SK-N-SH (cell line): ENCODE measurements around the gene OBSL1. TPM values are rescaled to one million over a fixed set of nuclear protein-coding genes. Genes with fewer than 3 reads are reported as not detected.
A peak's percentile ranks its signal among the peaks of the same experiment; 100 is the strongest.

Experiments
- CTCF ChIA-PET: fragments of 300-600, 350-600 bp; formaldehyde crosslinking; extraction: SDS; loops from one replicate; lab custom pipeline; 2021; lab: Yijun Ruan, JAX
- POLR2A ChIA-PET: fragments of 350-600 bp; sonication (Branson Sonifier 250); formaldehyde crosslinking; extraction: SDS; loops from one replicate; lab custom pipeline; 2020; ENCODE audit warnings: antibody characterized with exemption, inconsistent platforms; lab: Yijun Ruan, JAX
- DNase-seq: peaks from one replicate; pipeline ENCODE4 v3.0.0; 2012
- H2AFZ ChIP-seq: fragments of 200-600 bp; sonication (generic); 2 replicates; pipeline ENCODE4 v1.8.1; 2016; ENCODE audit warnings: antibody characterized with exemption, mild to moderate bottlenecking, low read depth
- H3F3A ChIP-seq: fragments of 200-600 bp; sonication (generic); replicated peaks from 2 replicates; pipeline ENCODE3; 2016; ENCODE audit warnings: antibody characterized with exemption, mild to moderate bottlenecking; ENCODE audit not compliant: insufficient read depth
- H3K27ac ChIP-seq, 2 experiments: fragments of 200-500 bp in 1 of 2; fragments of 200-600 bp in 1 of 2; sonication (Bioruptor generic) in 1 of 2; sonication (generic), shearing (Covaris generic) in 1 of 2; 2 replicates each; pipeline versions ENCODE4 v1.5.1 to v1.6.1; 2014 to 2016; ENCODE audit warnings: low read depth in 2 of 2, inconsistent platforms in 1 of 2, low read length in 1 of 2, mild to moderate bottlenecking in 1 of 2, mixed read lengths in 1 of 2
- H3K27me3 ChIP-seq: fragments of 200-600 bp; sonication (generic), shearing (Covaris generic); 2 replicates; pipeline ENCODE4 v1.6.1; 2016; ENCODE audit warnings: mixed run types; ENCODE audit not compliant: insufficient read depth
- H3K36me3 ChIP-seq, 2 experiments: fragments of 200-500 bp in 1 of 2; fragments of 200-600 bp in 1 of 2; sonication (Bioruptor generic) in 1 of 2; sonication (generic) in 1 of 2; replicated peaks in 1 of 2; 2 replicates each; pipeline versions ENCODE3 to v1.5.1; 2014 to 2016; ENCODE audit warnings: low read length in 1 of 2, mild to moderate bottlenecking in 1 of 2; ENCODE audit not compliant: insufficient read depth in 2 of 2, control insufficient read depth in 1 of 2
- H3K4me1 ChIP-seq, 2 experiments: fragments of 200-500 bp in 1 of 2; fragments of 200-600 bp in 1 of 2; sonication (Bioruptor generic) in 1 of 2; sonication (generic), shearing (Covaris generic) in 1 of 2; 2 replicates each; pipeline versions ENCODE4 v1.5.1 to v1.6.1; 2014 to 2016; ENCODE audit warnings: low read depth in 1 of 2, low read length in 1 of 2, mixed run types in 1 of 2; ENCODE audit not compliant: insufficient read depth in 2 of 2, control insufficient read depth in 1 of 2
- H3K4me2 ChIP-seq: fragments of 200-600 bp; sonication (generic), shearing (Covaris generic); 2 replicates; pipeline ENCODE4 v1.6.1; 2017; ENCODE audit warnings: mixed run types
- H3K4me3 ChIP-seq, 2 experiments: fragments of 200-500 bp in 1 of 2; fragments of 200-600 bp in 1 of 2; sonication (Bioruptor generic) in 1 of 2; sonication (generic), shearing (Covaris generic) in 1 of 2; 2 replicates each; pipeline versions ENCODE4 v1.5.1 to v1.8.1; 2014 to 2016; ENCODE audit warnings: low read depth in 2 of 2, inconsistent platforms in 1 of 2, low read length in 1 of 2, mild to moderate bottlenecking in 1 of 2, mixed read lengths in 1 of 2, moderate library complexity in 1 of 2
- H3K79me2 ChIP-seq: fragments of 200-600 bp; sonication (generic); 2 replicates; pipeline ENCODE4 v1.8.1; 2017; ENCODE audit warnings: mild to moderate bottlenecking; ENCODE audit not compliant: insufficient read depth
- H3K9ac ChIP-seq: fragments of 200-600 bp; sonication (generic); 2 replicates; pipeline ENCODE4 v1.6.1; 2017; ENCODE audit warnings: mixed run types
- H3K9me2 ChIP-seq: fragments of 200-600 bp; sonication (generic); 2 replicates; pipeline ENCODE4 v1.6.1; 2017; ENCODE audit warnings: mixed run types
- H3K9me3 ChIP-seq: fragments of 200-600 bp; sonication (generic); 2 replicates; pipeline ENCODE4 v1.6.1; 2017; ENCODE audit warnings: mixed run types, mild to moderate bottlenecking, moderate library complexity
- H4K20me1 ChIP-seq: fragments of 200-600 bp; sonication (generic); 2 replicates; pipeline ENCODE4 v1.6.1; 2017; ENCODE audit warnings: mild to moderate bottlenecking, mixed run types; ENCODE audit not compliant: insufficient read depth
- CHD2 ChIP-seq: fragments of 150-350 bp; IDR thresholded peaks from 2 replicates; pipeline ENCODE4 v1.6.1; 2018; ENCODE audit warnings: low read length; ENCODE audit not compliant: partially characterized antibody
- EP300 ChIP-seq, 2 experiments: IDR thresholded peaks; 2 replicates each; pipeline versions ENCODE4 v1.4.0 to v1.6.1; 2012; ENCODE audit warnings: borderline replicate concordance in 1 of 2, low read depth in 1 of 2, low read length in 1 of 2
- EZH2phosphoT487 ChIP-seq: fragments of 200-600 bp; sonication (generic); IDR thresholded peaks from 2 replicates; pipeline ENCODE4 v1.6.1; 2017; ENCODE audit warnings: low read depth, mixed run types, mild to moderate bottlenecking, antibody characterized with exemption, moderate library complexity, borderline replicate concordance
- FOXJ3 ChIP-seq: sonication (generic); formaldehyde crosslinking; IDR thresholded peaks from 2 replicates; pipeline ENCODE4 v1.5.1; 2020; ENCODE audit warnings: mild to moderate bottlenecking, missing genetic modification reagents
- FOXM1 ChIP-seq: IDR thresholded peaks from 2 replicates; pipeline ENCODE4 v1.4.0; 2012; ENCODE audit warnings: low read depth, mild to moderate bottlenecking
- GABPA ChIP-seq: IDR thresholded peaks from 2 replicates; pipeline ENCODE4 v1.4.0; 2012; ENCODE audit warnings: low read depth, mild to moderate bottlenecking
- JUND ChIP-seq: IDR thresholded peaks from 2 replicates; pipeline ENCODE4 v1.4.0; 2012
- NFIC ChIP-seq: IDR thresholded peaks from 2 replicates; pipeline ENCODE4 v1.4.0; 2012; ENCODE audit warnings: borderline replicate concordance
- POLR2AphosphoS5 ChIP-seq: IDR thresholded peaks from 2 replicates; pipeline ENCODE4 v1.6.1; 2012; ENCODE audit warnings: low read depth, low read length
- RAD21 ChIP-seq: IDR thresholded peaks from 2 replicates; pipeline ENCODE4 v1.6.1; 2012; ENCODE audit warnings: mild to moderate bottlenecking, low read length
- RCOR1 ChIP-seq: fragments of 150-350 bp; IDR thresholded peaks from 2 replicates; pipeline ENCODE4 v1.6.1; 2017; ENCODE audit warnings: antibody characterized with exemption, low read length
- RXRA ChIP-seq: IDR thresholded peaks from 2 replicates; pipeline ENCODE4 v1.4.0; 2012; ENCODE audit warnings: low read depth, mild to moderate bottlenecking, borderline replicate concordance
- SIN3A ChIP-seq: IDR thresholded peaks from 2 replicates; pipeline ENCODE4 v1.6.1; 2012; ENCODE audit warnings: low read depth, mild to moderate bottlenecking, low read length, moderate library complexity, borderline replicate concordance
- SMC3 ChIP-seq: IDR thresholded peaks from 2 replicates; pipeline ENCODE4 v1.6.1; 2012; ENCODE audit warnings: low read depth, low read length, improper control_type of control experiment
- TCF12 ChIP-seq: IDR thresholded peaks from 2 replicates; pipeline ENCODE4 v1.4.0; 2012
- TEAD4 ChIP-seq: IDR thresholded peaks from 2 replicates; pipeline ENCODE4 v1.4.0; 2012; ENCODE audit warnings: mild to moderate bottlenecking, borderline replicate concordance; ENCODE audit not compliant: insufficient read depth
- WGBS: methylation state at CpG from one replicate; pipeline ENCODE4 v1.1.6; 2017; ENCODE audit warnings: low lambda C conversion rate; 5-methylcytosine and 5-hydroxymethylcytosine counted together
- polyA plus RNA-seq, 3 experiments: library from polyadenylated mRNA; depleted of rRNA; stranded (reverse); fragments of >200 nt; gene quantifications; 2 replicates each; pipeline ENCODE4 v1.2.3, GENCODE V29; 2012
- TF ChIP-seq, protein P1 (sequence below): IDR thresholded peaks from 2 replicates; pipeline ENCODE4; 2012
- TF ChIP-seq, protein P2 (sequence below): IDR thresholded peaks from 2 replicates; pipeline ENCODE4 v1.6.1; 2012; ENCODE audit warnings: mild to moderate bottlenecking, low read depth, low read length, moderate library complexity
- TF ChIP-seq, protein P3 (sequence below): fragments of 150-350 bp; IDR thresholded peaks from 2 replicates; pipeline ENCODE4 v1.6.1; 2016; ENCODE audit warnings: mild to moderate bottlenecking, low read depth, low read length
- TF ChIP-seq, protein P4 (sequence below): fragments of 200-600 bp; sonication (generic); IDR thresholded peaks from 2 replicates; pipeline ENCODE4 v1.6.1; 2017; ENCODE audit warnings: antibody characterized with exemption, mild to moderate bottlenecking, moderate library complexity
- TF ChIP-seq, protein P5 (sequence below): fragments of 150-350 bp; IDR thresholded peaks from 2 replicates; pipeline ENCODE4 v1.6.1; 2017; ENCODE audit warnings: antibody characterized with exemption, low read length, low read depth, borderline replicate concordance
- TF ChIP-seq, protein P6 (sequence below): IDR thresholded peaks from 2 replicates; pipeline ENCODE4 v1.4.0; 2012; ENCODE audit warnings: low read depth, borderline replicate concordance

Gene OBSL1
- polyA plus RNA-seq, 1 of the 3 experiments (the other 2 are of a cell fraction), result 93.0 TPM

DNA sequence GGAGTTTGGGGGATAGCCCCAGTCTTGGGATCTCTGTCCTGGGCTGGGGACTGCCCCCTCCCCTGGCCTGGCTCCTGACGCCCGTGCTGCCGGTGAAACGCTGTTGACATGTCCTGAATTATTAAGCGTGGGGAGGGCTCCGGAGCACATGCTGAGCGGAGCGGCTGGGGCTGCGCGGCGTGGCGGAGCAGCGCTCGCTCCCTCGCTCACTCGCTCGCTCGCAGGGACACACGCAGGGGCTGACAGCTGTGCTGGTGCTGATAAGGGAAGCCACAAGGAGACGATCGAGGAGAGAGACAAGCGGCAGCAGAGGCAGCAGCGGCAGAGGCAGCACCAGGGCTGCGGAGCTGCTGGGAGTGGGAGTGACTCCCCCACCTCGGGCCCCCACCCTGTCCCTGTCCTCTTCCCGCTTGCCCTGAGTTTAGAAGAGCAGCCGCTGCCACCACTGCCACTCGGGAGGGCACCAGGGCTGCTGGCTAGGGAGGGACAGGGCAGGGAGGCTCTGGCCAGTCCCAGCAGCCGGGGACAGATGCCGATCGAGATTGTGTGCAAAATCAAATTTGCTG, 57.1 kb downstream of the OBSL1 start, which contains the start of gene ASIC4:
Gene ASIC4, plus strand, starts transcription at position 287 of the 566 bp plus-strand sequence. Its CDS starts 243 bp downstream, at position 530.
- H3K27me3 ChIP-seq, result peaks cover 33% of the 10 kb centered on the region
- POLR2A ChIA-PET, result interaction anchor here (1.0 to 13.5 kb wide), 5 partner anchors 12 to 53 kb away, joined by 3 to 210 read pairs (median 5); partner anchors contain the start of gene GMPPA
- TF ChIP-seq EZH2phosphoT487, result no peak
- no peak for TF ChIP-seq TEAD4
- TF ChIP-seq, protein P1, sequence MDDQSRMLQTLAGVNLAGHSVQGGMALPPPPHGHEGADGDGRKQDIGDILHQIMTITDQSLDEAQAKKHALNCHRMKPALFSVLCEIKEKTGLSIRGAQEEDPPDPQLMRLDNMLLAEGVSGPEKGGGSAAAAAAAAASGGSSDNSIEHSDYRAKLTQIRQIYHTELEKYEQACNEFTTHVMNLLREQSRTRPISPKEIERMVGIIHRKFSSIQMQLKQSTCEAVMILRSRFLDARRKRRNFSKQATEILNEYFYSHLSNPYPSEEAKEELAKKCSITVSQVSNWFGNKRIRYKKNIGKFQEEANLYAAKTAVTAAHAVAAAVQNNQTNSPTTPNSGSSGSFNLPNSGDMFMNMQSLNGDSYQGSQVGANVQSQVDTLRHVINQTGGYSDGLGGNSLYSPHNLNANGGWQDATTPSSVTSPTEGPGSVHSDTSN, result no peak
- TF ChIP-seq TCF12, result no peak
- TF ChIP-seq RAD21, result 0 out of 2 replicates have a peak, but pooled peaks have one; percentile 10
- TF ChIP-seq SIN3A, result no peak
- TF ChIP-seq, protein P2, sequence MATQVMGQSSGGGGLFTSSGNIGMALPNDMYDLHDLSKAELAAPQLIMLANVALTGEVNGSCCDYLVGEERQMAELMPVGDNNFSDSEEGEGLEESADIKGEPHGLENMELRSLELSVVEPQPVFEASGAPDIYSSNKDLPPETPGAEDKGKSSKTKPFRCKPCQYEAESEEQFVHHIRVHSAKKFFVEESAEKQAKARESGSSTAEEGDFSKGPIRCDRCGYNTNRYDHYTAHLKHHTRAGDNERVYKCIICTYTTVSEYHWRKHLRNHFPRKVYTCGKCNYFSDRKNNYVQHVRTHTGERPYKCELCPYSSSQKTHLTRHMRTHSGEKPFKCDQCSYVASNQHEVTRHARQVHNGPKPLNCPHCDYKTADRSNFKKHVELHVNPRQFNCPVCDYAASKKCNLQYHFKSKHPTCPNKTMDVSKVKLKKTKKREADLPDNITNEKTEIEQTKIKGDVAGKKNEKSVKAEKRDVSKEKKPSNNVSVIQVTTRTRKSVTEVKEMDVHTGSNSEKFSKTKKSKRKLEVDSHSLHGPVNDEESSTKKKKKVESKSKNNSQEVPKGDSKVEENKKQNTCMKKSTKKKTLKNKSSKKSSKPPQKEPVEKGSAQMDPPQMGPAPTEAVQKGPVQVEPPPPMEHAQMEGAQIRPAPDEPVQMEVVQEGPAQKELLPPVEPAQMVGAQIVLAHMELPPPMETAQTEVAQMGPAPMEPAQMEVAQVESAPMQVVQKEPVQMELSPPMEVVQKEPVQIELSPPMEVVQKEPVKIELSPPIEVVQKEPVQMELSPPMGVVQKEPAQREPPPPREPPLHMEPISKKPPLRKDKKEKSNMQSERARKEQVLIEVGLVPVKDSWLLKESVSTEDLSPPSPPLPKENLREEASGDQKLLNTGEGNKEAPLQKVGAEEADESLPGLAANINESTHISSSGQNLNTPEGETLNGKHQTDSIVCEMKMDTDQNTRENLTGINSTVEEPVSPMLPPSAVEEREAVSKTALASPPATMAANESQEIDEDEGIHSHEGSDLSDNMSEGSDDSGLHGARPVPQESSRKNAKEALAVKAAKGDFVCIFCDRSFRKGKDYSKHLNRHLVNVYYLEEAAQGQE, result no peak
- no peak for TF ChIP-seq SMC3
- no peak for TF ChIP-seq POLR2AphosphoS5
- TF ChIP-seq, protein P3, sequence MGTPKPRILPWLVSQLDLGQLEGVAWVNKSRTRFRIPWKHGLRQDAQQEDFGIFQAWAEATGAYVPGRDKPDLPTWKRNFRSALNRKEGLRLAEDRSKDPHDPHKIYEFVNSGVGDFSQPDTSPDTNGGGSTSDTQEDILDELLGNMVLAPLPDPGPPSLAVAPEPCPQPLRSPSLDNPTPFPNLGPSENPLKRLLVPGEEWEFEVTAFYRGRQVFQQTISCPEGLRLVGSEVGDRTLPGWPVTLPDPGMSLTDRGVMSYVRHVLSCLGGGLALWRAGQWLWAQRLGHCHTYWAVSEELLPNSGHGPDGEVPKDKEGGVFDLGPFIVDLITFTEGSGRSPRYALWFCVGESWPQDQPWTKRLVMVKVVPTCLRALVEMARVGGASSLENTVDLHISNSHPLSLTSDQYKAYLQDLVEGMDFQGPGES, result no peak
- 0 out of 2 replicates have a peak, but pooled peaks have one; percentile 60 for TF ChIP-seq FOXJ3 (CRISPR knock-in tag)
- TF ChIP-seq RCOR1, result no peak; the same call in 1 of the 2 replicates
- TF ChIP-seq, protein P4, sequence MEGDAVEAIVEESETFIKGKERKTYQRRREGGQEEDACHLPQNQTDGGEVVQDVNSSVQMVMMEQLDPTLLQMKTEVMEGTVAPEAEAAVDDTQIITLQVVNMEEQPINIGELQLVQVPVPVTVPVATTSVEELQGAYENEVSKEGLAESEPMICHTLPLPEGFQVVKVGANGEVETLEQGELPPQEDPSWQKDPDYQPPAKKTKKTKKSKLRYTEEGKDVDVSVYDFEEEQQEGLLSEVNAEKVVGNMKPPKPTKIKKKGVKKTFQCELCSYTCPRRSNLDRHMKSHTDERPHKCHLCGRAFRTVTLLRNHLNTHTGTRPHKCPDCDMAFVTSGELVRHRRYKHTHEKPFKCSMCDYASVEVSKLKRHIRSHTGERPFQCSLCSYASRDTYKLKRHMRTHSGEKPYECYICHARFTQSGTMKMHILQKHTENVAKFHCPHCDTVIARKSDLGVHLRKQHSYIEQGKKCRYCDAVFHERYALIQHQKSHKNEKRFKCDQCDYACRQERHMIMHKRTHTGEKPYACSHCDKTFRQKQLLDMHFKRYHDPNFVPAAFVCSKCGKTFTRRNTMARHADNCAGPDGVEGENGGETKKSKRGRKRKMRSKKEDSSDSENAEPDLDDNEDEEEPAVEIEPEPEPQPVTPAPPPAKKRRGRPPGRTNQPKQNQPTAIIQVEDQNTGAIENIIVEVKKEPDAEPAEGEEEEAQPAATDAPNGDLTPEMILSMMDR, result no peak
- TF ChIP-seq FOXM1, result no peak
- TF ChIP-seq EP300 (IDR thresholded peaks at IDR 0.05; ENCODE audit: borderline replicate concordance in 1 of 2, low read depth in 1 of 2, low read length in 1 of 2), result peak in 1 of 2 experiments; percentile 62; a peak in 2 of 4 replicates
- no peak for TF ChIP-seq JUND
- peak; percentile 56 for TF ChIP-seq CHD2
- TF ChIP-seq GABPA, result no peak
- TF ChIP-seq, protein P5, sequence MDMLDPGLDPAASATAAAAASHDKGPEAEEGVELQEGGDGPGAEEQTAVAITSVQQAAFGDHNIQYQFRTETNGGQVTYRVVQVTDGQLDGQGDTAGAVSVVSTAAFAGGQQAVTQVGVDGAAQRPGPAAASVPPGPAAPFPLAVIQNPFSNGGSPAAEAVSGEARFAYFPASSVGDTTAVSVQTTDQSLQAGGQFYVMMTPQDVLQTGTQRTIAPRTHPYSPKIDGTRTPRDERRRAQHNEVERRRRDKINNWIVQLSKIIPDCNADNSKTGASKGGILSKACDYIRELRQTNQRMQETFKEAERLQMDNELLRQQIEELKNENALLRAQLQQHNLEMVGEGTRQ, result no peak
- TF ChIP-seq RXRA, result no peak
- TF ChIP-seq, protein P6, sequence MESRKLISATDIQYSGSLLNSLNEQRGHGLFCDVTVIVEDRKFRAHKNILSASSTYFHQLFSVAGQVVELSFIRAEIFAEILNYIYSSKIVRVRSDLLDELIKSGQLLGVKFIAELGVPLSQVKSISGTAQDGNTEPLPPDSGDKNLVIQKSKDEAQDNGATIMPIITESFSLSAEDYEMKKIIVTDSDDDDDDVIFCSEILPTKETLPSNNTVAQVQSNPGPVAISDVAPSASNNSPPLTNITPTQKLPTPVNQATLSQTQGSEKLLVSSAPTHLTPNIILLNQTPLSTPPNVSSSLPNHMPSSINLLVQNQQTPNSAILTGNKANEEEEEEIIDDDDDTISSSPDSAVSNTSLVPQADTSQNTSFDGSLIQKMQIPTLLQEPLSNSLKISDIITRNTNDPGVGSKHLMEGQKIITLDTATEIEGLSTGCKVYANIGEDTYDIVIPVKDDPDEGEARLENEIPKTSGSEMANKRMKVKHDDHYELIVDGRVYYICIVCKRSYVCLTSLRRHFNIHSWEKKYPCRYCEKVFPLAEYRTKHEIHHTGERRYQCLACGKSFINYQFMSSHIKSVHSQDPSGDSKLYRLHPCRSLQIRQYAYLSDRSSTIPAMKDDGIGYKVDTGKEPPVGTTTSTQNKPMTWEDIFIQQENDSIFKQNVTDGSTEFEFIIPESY, result no peak
- TF ChIP-seq NFIC, result no peak

More for the DNA sequence above, 57.1 kb downstream of the OBSL1 start, which contains the start of gene ASIC4:
- Histone ChIP-seq H3K27ac (peak within 1 kb of the TSS in 1 of 2 experiments; percentile 96; a peak in 2 of 4 replicates), H3K9me2 (no peaks in the 10 kb centered on the region), H2AFZ (no peak within 1 kb of the TSS), H4K20me1 (no peaks in the 10 kb centered on the region), H3K4me1 (peaks cover 0 to 94% of the 10 kb centered on the region in 2 experiments; a peak in 2 of 4 replicates), H3F3A (no peaks in the 10 kb centered on the region), H3K4me3 (peak within 1 kb of the TSS in 1 of 2 experiments; percentile 29; a peak in 1 of 4 replicates), H3K9me3 (no peaks in the 10 kb centered on the region), H3K9ac (no peak within 1 kb of the TSS), H3K4me2 (peak within 1 kb of the TSS; percentile 70), H3K79me2 (no peaks in the 10 kb centered on the region), H3K36me3 (no peaks in the 10 kb centered on the region)
- peak; percentile 86 for DNase-seq
- 14% methylated on average over 23 of the region's 31 CpGs for WGBS
- CTCF ChIA-PET, result interaction anchor here (2.1 to 62.1 kb wide), 4 partner anchors 1 to 112 kb away, joined by 6 to 2824 read pairs (median 1418); partner anchors contain the start of genes ASIC4, CHPF, GMPPA and TMEM198
